Ramos (cell line): Measurements from ENCODE around the gene NEGR1.

Experiments used
- in situ Hi-C: fragments of 300-500 bp; cut with MboI; formaldehyde crosslinking; loops from one replicate; pipeline ENCODE4 v1.14.3; 2022; ENCODE audit warnings: low sequenced_read_pairs; ENCODE audit not compliant: unreplicated experiment

NEGR1 gene

GRCh38 chr1:71804140-71804539 is 478.2 kb downstream of the NEGR1 start:
- in situ Hi-C loops, result no loop called here

GRCh38 chr1:71796006-71796405 is 486.3 kb downstream of the NEGR1 start:
- in situ Hi-C loops, result no loop called here

- in situ Hi-C loops, result no loop called here
Measured at GRCh38 chr1:71792264-71792663, 490.1 kb downstream of the NEGR1 start.

GRCh38 chr1:71788113-71788512 is 494.2 kb downstream of the NEGR1 start:
- in situ Hi-C loops, result no loop called here

- in situ Hi-C loops, result no loop called here
Measured at GRCh38 chr1:71787699-71788098, 494.6 kb downstream of the NEGR1 start.

- in situ Hi-C loops, result no loop called here
Measured at GRCh38 chr1:71786218-71786617, 496.1 kb downstream of the NEGR1 start.

GRCh38 chr1:71785450-71785849 is 496.9 kb downstream of the NEGR1 start:
- in situ Hi-C loops, result no loop called here

- in situ Hi-C loops, result no loop called here
Measured at GRCh38 chr1:71785000-71785399, 497.3 kb downstream of the NEGR1 start.

- in situ Hi-C loops, result no loop called here
Measured at GRCh38 chr1:71784241-71784640, 498.1 kb downstream of the NEGR1 start.

GRCh38 chr1:71783071-71783470 is 499.3 kb downstream of the NEGR1 start:
- in situ Hi-C loops, result no loop called here

GRCh38 chr1:71781450-71781849 is 500.9 kb downstream of the NEGR1 start:
- in situ Hi-C loops, result no loop called here

GRCh38 chr1:71780681-71781080 is 501.7 kb downstream of the NEGR1 start:
- in situ Hi-C loops, result no loop called here

- in situ Hi-C loops, result no loop called here
Measured at GRCh38 chr1:71778940-71779339, 503.4 kb downstream of the NEGR1 start.

- in situ Hi-C loops, result no loop called here
Measured at GRCh38 chr1:71777094-71777493, 505.2 kb downstream of the NEGR1 start.

- in situ Hi-C loops, result no loop called here
Measured at GRCh38 chr1:71774705-71775104, 507.6 kb downstream of the NEGR1 start.

GRCh38 chr1:71770121-71770520 is 512.2 kb downstream of the NEGR1 start:
- in situ Hi-C loops, result no loop called here

- in situ Hi-C loops, result no loop called here
Measured at GRCh38 chr1:71766748-71767147, 515.6 kb downstream of the NEGR1 start.

- in situ Hi-C loops, result no loop called here
Measured at GRCh38 chr1:71762514-71763255, 519.7 kb downstream of the NEGR1 start.

GRCh38 chr1:71755441-71755840 is 526.9 kb downstream of the NEGR1 start:
- in situ Hi-C loops, result no loop called here

- in situ Hi-C loops, result no loop called here
Measured at GRCh38 chr1:71753746-71754145, 528.6 kb downstream of the NEGR1 start.

- in situ Hi-C loops, result no loop called here
Measured at GRCh38 chr1:71745326-71745725, 537.0 kb downstream of the NEGR1 start.

GRCh38 chr1:71743862-71744261 is 538.5 kb downstream of the NEGR1 start:
- in situ Hi-C loops, result no loop called here
